ENCODE measurements around the gene MDK.

GRCh38 chr11:46359953-46360352 is 21.5 kb upstream of the MDK start:
- no peak for TF ChIP-seq CTCF (IDR thresholded peaks at IDR 0.05; ENCODE audit: insufficient read depth, low read length)
- no peak for TF ChIP-seq REST (IDR thresholded peaks at IDR 0.05; ENCODE audit: insufficient replicate concordance, low read depth)
- TF ChIP-seq POLR2AphosphoS5 (IDR thresholded peaks at IDR 0.05; ENCODE audit: low read depth) = no peak
- no peak for TF ChIP-seq SPI1 (IDR thresholded peaks at IDR 0.05; ENCODE audit: borderline replicate concordance, low read depth)
- no peak for TF ChIP-seq GABPA (IDR thresholded peaks at IDR 0.05; ENCODE audit: low read depth)

Data from HL-60 (cell line).